Measurements from ENCODE around the gene INO80E.
"Not testable (repeated sequence)": the region's sequence is repeated elsewhere in the genome, so short reads cannot be mapped to it uniquely, and the experiment has no call there.

Gene INO80E

DNA sequence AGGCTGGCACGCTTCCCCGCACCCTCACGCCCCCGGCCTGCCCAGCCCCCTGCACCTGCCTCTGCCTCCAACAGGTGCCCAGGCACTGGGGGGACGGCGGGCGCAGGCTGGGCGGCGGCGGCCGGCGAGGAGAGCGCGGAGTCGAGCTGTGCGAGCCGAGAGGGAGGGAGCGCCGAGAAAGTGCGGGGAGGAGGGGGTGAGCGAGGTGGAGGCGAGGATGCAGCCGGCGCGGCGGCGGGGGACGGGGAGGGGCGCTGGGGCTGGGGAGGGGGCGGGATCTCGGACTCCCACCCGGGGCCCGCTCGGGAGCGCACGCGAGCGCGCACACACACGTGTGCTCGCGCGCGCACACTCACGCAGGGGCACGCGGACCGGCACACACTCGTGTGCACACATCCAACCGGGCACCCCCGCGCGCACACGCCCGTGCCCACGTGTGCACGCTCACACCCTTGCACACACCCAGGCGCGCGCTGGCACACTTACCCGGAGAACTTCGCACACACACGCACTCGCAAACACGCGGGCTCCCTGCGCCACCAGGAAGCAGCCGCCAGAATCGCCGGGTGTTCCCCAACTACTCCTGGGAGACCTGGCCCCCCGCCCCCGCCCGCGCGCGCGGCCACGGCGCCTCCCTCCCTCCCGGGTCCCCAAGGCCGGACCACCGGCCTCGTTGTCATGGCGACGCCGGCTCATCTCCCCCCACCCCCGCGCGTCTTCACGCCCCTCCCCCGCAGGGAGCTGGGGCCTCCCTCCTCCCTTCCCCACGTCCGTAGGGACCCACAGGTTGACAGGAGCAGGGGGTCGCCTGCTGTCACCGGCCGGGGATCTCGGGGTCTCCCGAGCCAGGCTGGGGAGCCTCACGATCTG lies 15.0 kb downstream of the INO80E start, which contains the start of gene DOC2A:
Gene DOC2A (minus strand): TSS at position 184 of the 870 bp plus-strand sequence. CDS start 805 bp downstream, outside the sequence.
- peak; percentile 75 for DNase-seq (ENCODE audit: low spot score)

- DNase-seq (ENCODE audit: low spot score) = no peak
Measured at GRCh38 chr16:30011714-30012504, 15.9 kb downstream of the INO80E start.

DNA sequence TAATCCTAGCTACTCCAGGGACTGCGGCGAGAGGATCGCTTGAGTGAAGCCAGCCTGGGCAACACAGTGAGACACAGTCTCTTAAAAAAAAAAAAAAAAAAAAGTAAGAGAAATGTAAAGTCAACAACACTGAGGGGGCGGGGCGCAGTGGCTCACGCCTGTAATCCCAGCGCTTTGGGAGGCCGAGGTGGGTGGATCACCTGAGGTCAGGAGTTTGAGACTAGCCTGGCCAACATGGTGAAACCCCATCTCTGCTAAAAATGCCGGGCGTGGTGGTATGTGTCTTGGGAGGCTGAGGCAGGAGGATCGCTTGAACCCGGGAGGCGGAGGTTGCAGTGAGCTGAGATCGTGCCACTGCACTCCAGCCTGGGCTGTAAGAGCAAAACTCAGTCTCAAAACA lies 16.6 kb downstream of the INO80E start:
- DNase-seq (ENCODE audit: low spot score) = not testable (repeated sequence)

DNA sequence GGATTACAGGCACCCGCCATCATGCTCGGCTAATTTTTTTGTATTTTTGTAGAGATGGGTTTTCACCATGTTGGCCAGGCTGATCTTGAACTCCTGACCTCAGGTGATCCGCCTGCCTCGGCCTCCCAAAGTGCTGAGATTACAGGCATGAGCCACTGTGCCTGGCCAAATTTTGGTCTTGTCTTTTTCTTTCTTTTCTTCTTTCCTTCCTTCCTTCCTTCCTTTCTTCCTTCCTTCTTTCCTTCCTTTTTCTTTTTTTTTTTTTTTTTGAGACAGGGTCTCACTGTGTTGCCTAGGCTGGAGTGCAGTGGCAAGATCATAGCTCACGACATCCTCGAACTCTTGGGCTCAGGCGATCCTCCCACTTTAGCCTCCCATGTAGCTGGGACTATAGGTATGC lies 19.4 kb downstream of the INO80E start:
- DNase-seq (ENCODE audit: low spot score) = not testable (repeated sequence)

DNA sequence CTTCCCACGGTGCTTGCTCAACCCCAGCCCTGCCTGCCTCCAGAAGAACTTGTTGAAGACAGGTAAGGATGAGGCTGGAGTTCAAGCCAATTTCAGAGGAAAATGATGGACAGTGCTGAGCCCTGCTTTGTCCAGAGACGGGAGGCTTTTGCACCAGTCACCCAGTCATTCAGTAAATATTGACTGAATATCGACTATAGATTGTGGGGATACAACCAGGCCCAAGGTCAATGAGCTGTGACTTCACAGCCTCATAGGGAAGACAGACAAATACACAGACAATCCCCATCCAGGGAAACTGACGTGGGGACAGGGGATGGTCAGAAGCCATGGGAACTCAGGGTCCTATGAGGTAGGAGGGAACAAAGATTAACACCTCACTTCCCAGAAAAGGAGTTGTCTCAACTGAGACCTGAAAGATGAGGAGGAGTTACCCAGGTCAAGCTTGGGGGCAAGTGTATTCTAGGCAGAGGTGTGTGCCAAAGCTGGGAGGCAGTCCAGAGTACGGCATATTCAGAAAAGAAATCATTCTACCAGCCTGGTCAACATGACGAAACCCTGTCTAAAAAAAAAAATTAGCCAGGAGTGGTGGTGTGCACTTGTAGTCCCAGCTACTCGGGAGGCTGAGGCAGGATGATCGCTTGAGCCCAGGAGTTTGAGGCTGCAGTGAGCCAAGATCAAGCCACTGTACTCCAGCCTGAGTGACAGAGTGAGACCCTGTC lies 20.7 kb downstream of the INO80E start:
- no peak for DNase-seq (ENCODE audit: low spot score)

DNA sequence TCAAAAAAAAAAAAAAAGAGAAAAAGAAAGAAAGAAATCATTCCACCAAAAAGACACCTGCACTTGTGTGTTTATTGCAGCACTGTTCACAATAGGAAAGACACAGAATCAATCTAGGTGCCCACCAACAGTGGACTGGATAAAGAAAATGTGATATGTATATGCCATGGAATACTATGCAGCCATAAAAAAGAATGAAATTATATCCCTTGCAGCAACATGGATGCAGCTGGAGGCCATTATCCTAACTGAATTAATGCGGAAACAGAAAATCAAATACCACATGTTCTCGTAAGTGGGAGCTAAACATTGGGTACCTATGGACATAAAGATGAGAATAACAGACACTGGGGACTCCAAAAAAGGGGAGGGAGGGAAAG lies 21.2 kb downstream of the INO80E start:
- no peak for DNase-seq (ENCODE audit: low spot score)

- DNase-seq (ENCODE audit: low spot score) = not testable (repeated sequence)
Measured at GRCh38 chr16:30017937-30018336, 21.9 kb downstream of the INO80E start.

DNA sequence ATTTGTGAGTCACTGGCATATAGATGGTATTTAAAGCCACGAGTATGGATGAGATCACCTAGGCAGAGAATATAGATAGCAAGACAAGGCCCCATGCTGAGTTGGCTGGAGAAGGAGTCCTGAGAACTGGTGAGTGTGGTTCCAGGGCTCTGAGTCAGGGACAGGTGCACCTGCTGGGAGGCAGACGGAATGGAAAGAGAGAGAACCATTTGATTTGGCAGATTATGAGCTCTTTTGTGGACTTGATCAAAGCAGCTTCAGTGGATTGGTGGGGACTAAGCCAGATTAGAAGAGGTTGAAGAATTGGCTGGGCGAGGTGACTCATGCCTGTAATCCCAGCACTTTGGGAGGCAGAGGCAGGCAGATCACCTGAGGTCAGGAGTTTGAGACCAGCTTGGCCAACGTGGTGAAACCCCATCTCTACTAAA lies 22.7 kb downstream of the INO80E start:
- DNase-seq (ENCODE audit: low spot score) = no peak

- DNase-seq (ENCODE audit: low spot score) = peak; percentile 29
Measured at GRCh38 chr16:30022887-30023286, 26.8 kb downstream of the INO80E start, which contains the start of gene C16orf92. Gene C16orf92, plus strand, starts transcription at chr16:30023198. Its CDS starts 143 bp downstream, at chr16:30023341.

GRCh38 chr16:30023586-30023985 lies 27.5 kb downstream of the INO80E start:
- DNase-seq (ENCODE audit: low spot score) = no peak

DNA sequence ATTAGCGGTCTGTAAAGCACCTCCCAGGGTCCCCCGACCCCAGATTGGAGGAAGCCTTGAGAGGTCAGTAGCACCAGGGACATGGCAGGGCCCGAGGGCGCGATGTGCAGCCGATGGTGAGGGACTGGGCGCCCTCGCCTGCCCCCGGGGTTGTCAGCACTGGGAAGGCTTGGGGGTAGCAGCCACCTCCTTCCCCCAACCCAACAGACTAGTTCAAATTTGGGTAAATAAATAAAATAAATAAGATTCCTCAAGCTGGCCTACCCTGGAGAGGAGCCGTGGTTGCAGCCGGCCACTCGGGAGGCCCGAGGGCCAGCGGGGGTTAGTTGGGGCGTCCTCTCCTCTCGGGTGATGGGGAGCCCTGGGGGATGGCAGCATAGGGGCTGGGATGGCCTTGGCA lies 28.4 kb downstream of the INO80E start:
- DNase-seq (ENCODE audit: low spot score) = no peak

DNA sequence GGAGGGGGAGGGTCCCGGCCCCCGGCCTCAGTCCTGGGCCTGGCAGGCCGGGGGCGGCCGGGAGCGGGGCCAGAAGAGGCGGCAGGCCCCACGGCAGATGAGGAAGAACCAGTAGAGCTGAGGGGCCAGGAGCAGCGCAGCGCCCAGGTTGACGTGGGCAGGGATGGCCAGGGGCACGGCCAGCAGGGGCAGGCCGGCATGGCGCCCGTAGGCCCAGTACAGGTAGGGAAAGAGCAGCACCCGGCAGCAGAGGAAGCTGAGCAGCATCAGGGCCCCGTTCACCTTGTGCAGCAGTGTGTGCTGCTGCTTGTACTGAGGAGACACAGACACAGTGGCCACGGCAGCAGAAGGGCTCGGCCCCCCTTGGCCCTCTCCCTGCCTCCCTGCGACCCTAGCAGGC lies 29.1 kb downstream of the INO80E start:
- peak; percentile 34 for DNase-seq (ENCODE audit: low spot score)

DNA sequence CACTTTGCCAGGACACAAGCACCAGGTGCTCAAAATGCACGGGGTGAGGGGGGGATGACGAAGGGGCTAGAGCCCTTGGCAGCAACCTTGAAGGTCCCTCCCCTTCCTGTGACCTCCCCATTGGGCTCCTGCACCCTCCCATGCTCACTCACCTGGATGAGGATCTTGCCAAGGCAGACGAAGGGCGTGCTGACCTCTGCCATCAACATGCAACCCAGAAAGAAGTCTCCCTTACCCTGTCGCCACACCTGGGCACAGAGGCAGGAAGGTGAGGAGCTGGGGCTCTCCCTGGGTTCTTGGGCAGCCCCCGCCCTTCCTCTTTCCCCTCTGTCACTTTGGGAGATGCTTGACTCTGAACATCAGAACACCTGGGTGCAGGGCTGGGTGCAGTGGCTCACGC lies 29.5 kb downstream of the INO80E start:
- no peak for DNase-seq (ENCODE audit: low spot score)

DNA sequence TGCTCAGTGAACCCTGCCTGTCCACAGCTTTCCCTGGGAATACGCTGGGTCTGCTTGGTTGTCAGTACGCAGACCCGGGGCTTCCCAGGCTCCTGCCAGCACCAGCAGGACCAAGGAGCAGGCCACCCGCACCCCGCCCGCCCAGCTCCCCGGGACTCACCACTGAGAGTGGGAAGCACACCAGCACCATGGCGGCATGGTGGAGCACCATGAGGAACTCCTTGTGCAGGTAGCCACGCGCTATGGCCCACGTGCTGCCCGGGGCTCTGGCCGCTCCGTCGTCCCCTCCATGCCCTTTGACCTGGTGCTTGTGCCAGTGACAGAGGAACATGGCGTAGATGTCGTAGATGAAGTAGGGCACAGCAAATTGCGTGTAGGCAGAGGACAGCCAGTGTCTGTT lies 30.4 kb downstream of the INO80E start:
- DNase-seq (ENCODE audit: low spot score) = no peak

DNA sequence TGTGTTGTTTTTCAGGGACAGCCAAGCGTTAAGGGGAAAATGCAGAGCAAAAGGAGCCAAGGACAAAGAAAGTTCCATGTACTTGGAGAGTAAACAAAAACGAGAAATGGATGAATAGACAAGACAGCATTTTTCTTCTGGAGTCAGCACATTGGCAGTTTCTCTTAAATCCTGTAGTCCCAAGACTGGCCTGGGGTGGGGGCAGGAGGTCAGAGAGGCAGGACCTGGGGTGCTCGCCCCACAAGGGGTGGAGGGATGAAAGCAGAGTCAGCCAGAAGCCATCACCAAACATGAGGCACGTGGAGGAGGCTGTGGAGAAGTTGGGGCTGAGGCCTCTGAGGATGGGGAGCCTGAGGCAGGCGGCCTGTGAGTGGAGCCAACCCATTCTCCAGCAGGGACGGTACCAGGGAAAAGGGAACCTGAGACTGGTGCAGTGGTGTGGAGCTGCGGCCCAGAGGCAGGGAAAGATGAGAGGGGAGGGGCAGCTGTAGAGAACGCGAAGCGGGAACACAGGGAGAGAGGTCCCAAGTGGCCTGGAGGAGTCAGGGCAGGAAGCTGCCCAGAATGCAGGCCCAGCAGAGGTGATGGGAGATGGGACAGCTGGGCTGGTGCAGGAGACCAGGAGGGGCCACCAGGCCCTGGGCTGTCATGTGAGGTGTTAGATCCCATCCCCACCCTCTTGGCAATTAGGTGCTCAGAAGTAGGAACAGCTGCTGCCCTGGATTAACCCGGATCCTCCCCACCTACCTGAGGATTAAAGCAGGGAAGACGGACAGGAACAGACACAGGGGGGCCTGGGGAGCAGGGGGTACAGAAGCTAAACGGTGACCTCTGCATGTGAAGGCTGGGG lies 31.8 kb downstream of the INO80E start:
- no peak for DNase-seq (ENCODE audit: low spot score)

- peak; percentile 83 for DNase-seq (ENCODE audit: low spot score)
Measured at GRCh38 chr16:30028438-30029076, 32.5 kb downstream of the INO80E start.

GRCh38 chr16:30030011-30030685 lies 34.1 kb downstream of the INO80E start:
- no peak for DNase-seq (ENCODE audit: low spot score)

DNA sequence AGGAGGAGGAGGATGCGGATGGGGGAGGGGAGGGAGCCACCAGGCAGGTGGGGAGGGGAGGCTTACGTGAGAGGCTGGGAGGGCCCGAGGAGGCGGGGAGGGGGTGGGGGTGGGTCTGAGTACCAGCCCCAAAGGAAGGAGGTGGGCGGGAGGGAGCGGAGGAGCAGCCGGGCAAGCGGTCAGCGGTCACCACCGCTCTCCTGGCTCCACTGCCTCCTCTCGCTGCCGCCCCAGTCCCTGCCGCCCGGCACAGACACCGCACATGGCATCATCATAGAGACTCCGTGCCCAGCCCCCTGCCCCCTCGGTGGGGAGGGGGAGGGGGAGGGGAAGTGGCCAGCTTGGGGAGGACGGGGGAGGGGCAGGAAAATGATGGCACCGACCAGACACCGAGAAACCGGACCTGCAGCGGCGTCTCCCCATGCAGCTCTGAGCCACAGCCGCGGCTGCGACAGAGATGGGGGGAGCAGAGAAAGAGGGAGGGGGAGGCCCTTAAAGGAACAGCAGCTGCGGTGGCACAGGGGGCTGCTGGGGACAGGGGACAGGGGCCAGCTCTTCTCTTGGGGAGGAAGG lies 34.9 kb downstream of the INO80E start, which contains the start of gene TLCD3B:
Gene TLCD3B (minus strand): TSS at position 431 of the 573 bp plus-strand sequence. CDS start 744 bp downstream, outside the sequence.
- DNase-seq (ENCODE audit: low spot score) = peak; percentile 73

- no peak for DNase-seq (ENCODE audit: low spot score)
Measured at GRCh38 chr16:30031477-30031918, 35.5 kb downstream of the INO80E start.
